ENCODE measurements around the gene ANKS3. TPM values are rescaled to one million over a fixed set of nuclear protein-coding genes. Genes with fewer than 3 reads are reported as not detected.

The ANKS3 gene
- total RNA-seq, 1 experiment from 2014 or later, result 35.0 TPM

DNA sequence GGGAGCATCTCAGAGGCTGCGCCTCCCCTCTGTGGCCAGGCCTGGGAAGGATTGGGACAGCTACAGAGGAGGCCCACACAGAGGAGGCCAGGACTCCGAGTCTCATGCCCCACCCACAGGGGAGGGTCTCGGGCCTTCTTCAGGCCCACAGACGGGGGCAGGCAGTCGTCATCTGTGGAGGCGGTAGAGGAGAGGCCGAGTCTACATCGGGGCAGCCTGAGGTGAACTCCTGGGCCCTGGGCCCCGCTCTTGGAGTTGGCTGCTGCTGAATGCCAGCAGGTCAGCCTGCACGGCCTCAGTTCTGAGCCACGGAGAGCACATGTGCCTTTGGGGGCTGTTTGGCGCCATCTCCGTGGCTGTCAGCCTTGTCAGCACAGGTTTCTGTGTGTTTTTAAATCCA is 48.8 kb downstream of the ANKS3 start:
- peaks cover under 1% of the 10 kb centered on the region for H3K4me1 Mint-ChIP-seq (ENCODE audit: insufficient read depth, unreplicated experiment)
- BruUV-seq (replicated peaks), result no TSS peak
- H3K36me3 Mint-ChIP-seq (ENCODE audit: insufficient read depth, unreplicated experiment), result peaks cover 76% of the 10 kb centered on the region
- H3K4me3 Mint-ChIP-seq (ENCODE audit: unreplicated experiment), result no peak overlapping the region
- no peak for DNase-seq (ENCODE audit: unreplicated experiment)
- TF ChIP-seq, protein P1, sequence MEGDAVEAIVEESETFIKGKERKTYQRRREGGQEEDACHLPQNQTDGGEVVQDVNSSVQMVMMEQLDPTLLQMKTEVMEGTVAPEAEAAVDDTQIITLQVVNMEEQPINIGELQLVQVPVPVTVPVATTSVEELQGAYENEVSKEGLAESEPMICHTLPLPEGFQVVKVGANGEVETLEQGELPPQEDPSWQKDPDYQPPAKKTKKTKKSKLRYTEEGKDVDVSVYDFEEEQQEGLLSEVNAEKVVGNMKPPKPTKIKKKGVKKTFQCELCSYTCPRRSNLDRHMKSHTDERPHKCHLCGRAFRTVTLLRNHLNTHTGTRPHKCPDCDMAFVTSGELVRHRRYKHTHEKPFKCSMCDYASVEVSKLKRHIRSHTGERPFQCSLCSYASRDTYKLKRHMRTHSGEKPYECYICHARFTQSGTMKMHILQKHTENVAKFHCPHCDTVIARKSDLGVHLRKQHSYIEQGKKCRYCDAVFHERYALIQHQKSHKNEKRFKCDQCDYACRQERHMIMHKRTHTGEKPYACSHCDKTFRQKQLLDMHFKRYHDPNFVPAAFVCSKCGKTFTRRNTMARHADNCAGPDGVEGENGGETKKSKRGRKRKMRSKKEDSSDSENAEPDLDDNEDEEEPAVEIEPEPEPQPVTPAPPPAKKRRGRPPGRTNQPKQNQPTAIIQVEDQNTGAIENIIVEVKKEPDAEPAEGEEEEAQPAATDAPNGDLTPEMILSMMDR (IDR thresholded peaks at IDR 0.05; ENCODE audit: unreplicated experiment), result no peak
- ChIA-PET CTCF (no interaction called here), POLR2A (interaction anchor here (0.7 to 1.3 kb wide), 2 partner anchors 9 to 69 kb away, joined by 4 read pairs; no protein-coding TSS in a partner anchor)
- H3K27ac Mint-ChIP-seq (ENCODE audit: low read depth, unreplicated experiment), result no peak overlapping the region
- intact Hi-C loops (cut with micrococcal nuclease), result no loop called here
- no peaks in the 10 kb centered on the region for H3K9me3 Mint-ChIP-seq (ENCODE audit: unreplicated experiment)
- no peaks in the 10 kb centered on the region for H3K27me3 Mint-ChIP-seq (ENCODE audit: insufficient read depth, unreplicated experiment)

DNA sequence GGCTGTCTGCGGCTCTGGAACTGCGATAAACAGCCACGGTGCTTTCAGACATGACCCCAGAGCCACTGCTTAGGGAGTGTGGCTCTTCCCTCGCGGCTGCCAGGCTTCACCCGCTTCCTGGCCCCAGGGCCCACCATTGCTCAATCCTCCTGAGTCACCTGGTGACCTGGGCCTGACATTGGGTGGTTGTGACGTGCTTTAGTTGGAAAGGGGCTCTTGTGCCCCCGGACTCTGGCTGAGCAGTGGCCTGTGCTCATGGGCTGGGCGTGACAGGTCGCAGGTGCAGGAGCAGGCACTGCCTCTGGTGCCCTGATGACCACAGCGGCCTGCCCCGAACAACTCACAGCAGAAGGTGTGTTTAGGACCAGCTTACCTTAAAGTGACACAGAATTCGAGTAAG is 49.3 kb downstream of the ANKS3 start:
- no peak overlapping the region for H3K4me3 Mint-ChIP-seq (ENCODE audit: unreplicated experiment)
- H3K9me3 Mint-ChIP-seq (ENCODE audit: unreplicated experiment), result no peaks in the 10 kb centered on the region
- H3K27ac Mint-ChIP-seq (ENCODE audit: low read depth, unreplicated experiment), result no peak overlapping the region
- no peaks in the 10 kb centered on the region for H3K27me3 Mint-ChIP-seq (ENCODE audit: insufficient read depth, unreplicated experiment)
- ChIA-PET POLR2A (interaction anchor here (0.7 to 1.3 kb wide), 2 partner anchors 9 to 68 kb away, joined by 4 read pairs; no protein-coding TSS in a partner anchor), CTCF (interaction anchor here (0.5 to 0.6 kb wide), 3 partner anchors 39 to 805 kb away, joined by 3 to 4 read pairs (median 3); partner anchors contain the start of gene UBALD1)
- TF ChIP-seq, protein P1 (IDR thresholded peaks at IDR 0.05; ENCODE audit: unreplicated experiment), result no peak
- intact Hi-C loops (cut with micrococcal nuclease), result no loop called here
- H3K36me3 Mint-ChIP-seq (ENCODE audit: insufficient read depth, unreplicated experiment), result peaks cover 70% of the 10 kb centered on the region
- no TSS peak for BruUV-seq (replicated peaks)
- peak; percentile 70 for DNase-seq (ENCODE audit: unreplicated experiment)
- H3K4me1 Mint-ChIP-seq (ENCODE audit: insufficient read depth, unreplicated experiment), result peaks cover 5% of the 10 kb centered on the region

DNA sequence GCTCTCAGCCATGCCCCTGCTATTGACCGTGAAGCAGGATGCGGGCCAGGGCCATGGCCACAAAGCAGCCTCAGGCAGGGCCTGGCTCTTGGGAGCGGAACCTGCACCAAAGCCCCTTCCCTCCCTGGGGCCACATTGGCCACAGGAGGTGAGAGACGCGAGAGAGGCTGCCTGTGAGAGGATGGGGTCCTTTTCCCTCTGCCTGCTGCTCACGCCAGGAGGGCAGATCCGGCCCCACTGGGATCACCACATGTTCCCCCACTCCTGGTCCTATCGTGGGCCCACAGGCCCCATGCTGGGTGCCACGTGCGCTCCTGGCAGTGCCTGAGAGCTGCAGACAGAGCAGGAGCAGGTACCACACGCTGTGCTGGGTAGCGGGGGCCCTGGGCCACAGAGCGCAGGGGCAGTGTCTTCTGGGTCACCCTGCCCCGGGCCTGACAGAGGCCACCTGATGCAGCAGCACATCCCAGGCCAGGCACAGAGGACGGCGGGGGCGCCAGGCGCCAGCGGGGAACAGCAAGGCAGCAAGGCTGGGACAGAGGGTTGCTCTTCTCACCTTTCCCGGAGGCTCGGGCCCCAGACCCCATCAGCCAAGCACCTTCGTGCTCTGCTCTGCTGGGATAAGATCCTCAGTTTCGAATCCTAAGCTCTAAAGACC is 49.9 kb downstream of the ANKS3 start:
- Mint-ChIP-seq H3K27me3 (ENCODE audit: insufficient read depth, unreplicated experiment) (no peaks in the 10 kb centered on the region), H3K4me1 (ENCODE audit: insufficient read depth, unreplicated experiment) (peaks cover 7% of the 10 kb centered on the region), H3K36me3 (ENCODE audit: insufficient read depth, unreplicated experiment) (peaks cover 69% of the 10 kb centered on the region), H3K9me3 (ENCODE audit: unreplicated experiment) (no peaks in the 10 kb centered on the region), H3K4me3 (ENCODE audit: unreplicated experiment) (no peak overlapping the region), H3K27ac (ENCODE audit: low read depth, unreplicated experiment) (no peak overlapping the region)
- ChIA-PET POLR2A (interaction anchor here (0.7 to 1.3 kb wide), 2 partner anchors 10 to 68 kb away, joined by 4 read pairs; no protein-coding TSS in a partner anchor), CTCF (interaction anchor here (0.6 kb wide), 4 partner anchors 8 to 805 kb away, joined by 3 to 4 read pairs (median 4); partner anchors contain the start of gene UBALD1)
- DNase-seq (ENCODE audit: unreplicated experiment), result no peak
- TF ChIP-seq, protein P1 (IDR thresholded peaks at IDR 0.05; ENCODE audit: unreplicated experiment), result no peak
- intact Hi-C loops (cut with micrococcal nuclease), result no loop called here
- BruUV-seq (replicated peaks), result no TSS peak

DNA sequence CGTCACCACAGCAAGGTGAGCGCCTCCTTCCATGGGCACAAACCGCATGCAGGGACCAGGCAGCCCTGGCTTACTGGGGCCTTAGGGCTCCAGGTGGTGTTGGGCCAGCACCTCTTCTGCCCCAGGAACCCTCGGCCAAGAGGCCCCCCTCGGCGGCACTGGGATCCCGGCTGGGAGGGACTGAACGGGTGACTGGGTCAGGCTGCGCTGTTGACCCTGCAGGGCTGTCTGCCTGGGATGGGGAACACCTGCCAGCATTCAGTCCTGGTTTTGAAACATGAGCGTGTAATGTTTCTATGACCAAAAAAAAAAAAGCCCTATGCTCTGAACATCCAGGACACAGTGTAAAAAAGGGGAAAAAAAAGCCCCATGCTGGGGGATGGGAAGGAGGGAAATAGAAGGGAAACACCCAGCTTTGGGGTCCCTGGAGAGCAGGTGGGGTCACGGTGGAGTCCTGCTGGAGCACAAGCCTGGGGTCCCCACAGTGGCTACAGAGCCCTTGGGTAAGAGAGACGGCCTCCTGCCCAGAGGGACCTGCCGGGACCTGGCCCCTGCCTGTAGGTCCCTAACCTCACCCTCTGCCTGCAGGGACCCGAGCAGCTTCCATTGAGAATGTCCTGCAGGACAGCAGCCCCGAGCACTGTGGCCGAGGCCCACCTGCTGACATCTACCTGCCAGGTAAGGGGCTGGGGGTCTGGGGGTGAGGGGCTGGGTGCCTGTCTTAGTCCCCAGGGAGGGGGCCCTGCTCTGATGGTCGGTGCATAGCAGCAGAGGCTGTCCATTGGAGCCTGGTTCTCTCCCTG is 50.6 kb downstream of the ANKS3 start:
- Mint-ChIP-seq H3K27ac (ENCODE audit: low read depth, unreplicated experiment) (no peak overlapping the region), H3K36me3 (ENCODE audit: insufficient read depth, unreplicated experiment) (peaks cover 69% of the 10 kb centered on the region), H3K4me3 (ENCODE audit: unreplicated experiment) (no peak overlapping the region), H3K27me3 (ENCODE audit: insufficient read depth, unreplicated experiment) (no peaks in the 10 kb centered on the region), H3K4me1 (ENCODE audit: insufficient read depth, unreplicated experiment) (peaks cover 9% of the 10 kb centered on the region), H3K9me3 (ENCODE audit: unreplicated experiment) (no peaks in the 10 kb centered on the region)
- no peak for DNase-seq (ENCODE audit: unreplicated experiment)
- BruUV-seq (replicated peaks), result no TSS peak
- ChIA-PET CTCF (interaction anchor here (0.5 to 3.5 kb wide), 7 partner anchors 9 to 185 kb away, joined by 3 to 18 read pairs (median 4); partner anchors contain the start of gene MGRN1), POLR2A (interaction anchor here (0.6 kb wide), 1 partner anchor 10 kb away, joined by 3 read pairs; the partner anchor contains the start of gene NUDT16L1)
- TF ChIP-seq, protein P1 (IDR thresholded peaks at IDR 0.05; ENCODE audit: unreplicated experiment), result no peak
- intact Hi-C loops (cut with micrococcal nuclease), result no loop called here

Measured in MCF 10A (cell line).